Endothelial cell of umbilical vein (primary cell): ENCODE results near the gene ABR. TPM values are rescaled to one million over a fixed set of nuclear protein-coding genes. Genes with fewer than 3 reads are reported as not detected.

Source experiments
- BruUV-seq: library from RNA; stranded (reverse); fragments of 400-500 nt; replicated peaks from 2 replicates; lab custom pipeline; 2021; lab: Mats Ljungman, UMichigan
- CTCF ChIA-PET: fragments of 300-600, 350-600 bp; sonication (Branson Sonifier 250); formaldehyde crosslinking; loops from one replicate; lab custom pipeline; 2021; ENCODE audit warnings: antibody characterized with exemption, inconsistent platforms; lab: Charles Lee
- POLR2A ChIA-PET: fragments of 300-600, 350-600 bp; sonication (Branson Sonifier 250); formaldehyde crosslinking; loops from one replicate; lab custom pipeline; 2021; ENCODE audit warnings: antibody characterized with exemption, inconsistent platforms; lab: Charles Lee
- DNase-seq: peaks from one replicate; pipeline ENCODE4 v3.0.0-alpha.2; 2011; ENCODE audit warnings: low read depth, low spot score
- FAIRE-seq: peaks from 2 replicates; lab custom pipeline; 2011; peaks lifted over from hg19 to GRCh38; lab: Jason Lieb, UNC
- H2AFZ ChIP-seq: 2 replicates; pipeline ENCODE4 v1.6.0; 2012; ENCODE audit warnings: low read depth, low read length, control low read depth, inconsistent platforms
- H3K27ac ChIP-seq: 2 replicates; pipeline ENCODE4 v1.5.1; 2011; ENCODE audit warnings: low read depth, mild to moderate bottlenecking, control low read depth, low read length, moderate library complexity; ENCODE audit not compliant: insufficient read depth
- H3K27me3 ChIP-seq, 2 experiments: 2 replicates each; pipeline versions ENCODE4 v1.6.0 to v1.6.1; 2011; ENCODE audit warnings: low read length in 2 of 2, mixed read lengths in 1 of 2; ENCODE audit not compliant: control insufficient read depth in 2 of 2, insufficient read depth in 2 of 2
- H3K36me3 ChIP-seq, 2 experiments: 2 replicates in 1 of 2; 3 replicates in 1 of 2; pipeline ENCODE4 v1.5.1; 2011; ENCODE audit warnings: low read length in 2 of 2, mild to moderate bottlenecking in 1 of 2, moderate library complexity in 1 of 2; ENCODE audit not compliant: control insufficient read depth in 2 of 2, insufficient read depth in 2 of 2; ENCODE audit errors: extremely low read depth in 1 of 2
- H3K4me1 ChIP-seq: 3 replicates; pipeline ENCODE4 v1.5.1; 2011; ENCODE audit warnings: mild to moderate bottlenecking, low read length; ENCODE audit not compliant: control insufficient read depth, insufficient read depth; ENCODE audit errors: extremely low read depth
- H3K4me2 ChIP-seq: 2 replicates; pipeline ENCODE4 v1.6.1; 2011; ENCODE audit warnings: low read length, control low read depth, mixed read lengths; ENCODE audit not compliant: insufficient read depth
- H3K4me3 ChIP-seq, 3 experiments: fragments of 200-600 bp in 1 of 3; sonication (generic), shearing (Covaris generic) in 1 of 3; replicated peaks in 1 of 3; 2 replicates each; pipeline ENCODE4 v1.5.1; 2011 to 2016; ENCODE audit warnings: control low read depth in 3 of 3, low read length in 3 of 3, mild to moderate bottlenecking in 2 of 3, inconsistent platforms in 1 of 3, low read depth in 1 of 3, moderate library complexity in 1 of 3; ENCODE audit not compliant: insufficient read depth in 1 of 3
- H3K79me2 ChIP-seq: 2 replicates; pipeline ENCODE4 v1.6.0; 2012; ENCODE audit warnings: low read length, inconsistent platforms; ENCODE audit not compliant: control insufficient read depth, insufficient read depth
- H3K9ac ChIP-seq: replicated peaks from 2 replicates; pipeline ENCODE3; 2011; ENCODE audit warnings: low read length, control low read depth; ENCODE audit not compliant: insufficient read depth; ENCODE audit errors: extremely low read depth
- H3K9me1 ChIP-seq: replicated peaks from 3 replicates; pipeline ENCODE4 v1.6.0; 2011; ENCODE audit warnings: mild to moderate bottlenecking, low read length; ENCODE audit not compliant: control insufficient read depth, insufficient read depth; ENCODE audit errors: extremely low read depth
- H3K9me3 ChIP-seq: replicated peaks from 2 replicates; pipeline ENCODE4 v1.5.1; 2012; ENCODE audit warnings: low read length, inconsistent platforms; ENCODE audit not compliant: control insufficient read depth, insufficient read depth
- H4K20me1 ChIP-seq: replicated peaks from 2 replicates; pipeline ENCODE3; 2011; ENCODE audit warnings: mild to moderate bottlenecking, low read length; ENCODE audit not compliant: control insufficient read depth, insufficient read depth; ENCODE audit errors: extremely low read depth
- CTCF ChIP-seq, 2 donors: IDR thresholded peaks; 1 replicate in 1 of 2; 2 replicates in 1 of 2; pipeline ENCODE4 v1.5.1; 2011; ENCODE audit warnings: low read length in 2 of 2, mild to moderate bottlenecking in 2 of 2, moderate library complexity in 2 of 2, control low read depth in 1 of 2, inconsistent platforms in 1 of 2, low read depth in 1 of 2; ENCODE audit not compliant: insufficient read depth in 1 of 2; ENCODE audit errors: extremely low read depth in 1 of 2
- EZH2 ChIP-seq: IDR thresholded peaks from 2 replicates; pipeline ENCODE4 v1.6.1; 2012; ENCODE audit warnings: borderline replicate concordance, low read depth, mild to moderate bottlenecking, moderate library complexity, low read length, inconsistent platforms; ENCODE audit not compliant: severe bottlenecking
- FOS ChIP-seq: IDR thresholded peaks from 2 replicates; pipeline ENCODE4 v1.6.1; 2011; ENCODE audit warnings: mild to moderate bottlenecking, low read length, moderate library complexity, borderline replicate concordance; ENCODE audit not compliant: insufficient read depth
- GATA2 ChIP-seq: IDR thresholded peaks from 2 replicates; pipeline ENCODE4 v1.7.0; 2011; ENCODE audit warnings: low read depth, mild to moderate bottlenecking, moderate library complexity, mixed read lengths, low read length; ENCODE audit not compliant: insufficient read length, insufficient read depth
- JUN ChIP-seq: IDR thresholded peaks from 2 replicates; pipeline ENCODE4 v1.6.1; 2011; ENCODE audit warnings: borderline replicate concordance, low read depth; ENCODE audit not compliant: insufficient read length, insufficient read depth
- MAX ChIP-seq: IDR thresholded peaks from 2 replicates; pipeline ENCODE4 v1.6.1; 2011; ENCODE audit not compliant: insufficient read depth, insufficient read length
- MYC ChIP-seq: IDR thresholded peaks from one replicate; pipeline ENCODE4 v1.6.1; 2011; ENCODE audit warnings: mild to moderate bottlenecking, low read depth, low read length
- POLR2A ChIP-seq: IDR thresholded peaks from 2 replicates; pipeline ENCODE4 v1.6.1; 2012; ENCODE audit warnings: low read depth, mild to moderate bottlenecking, control low read depth, low read length
- POLR2AphosphoS5 ChIP-seq: IDR thresholded peaks from 2 replicates; pipeline ENCODE4 v1.6.1; 2012; ENCODE audit warnings: low read depth, mild to moderate bottlenecking, control low read depth, low read length, moderate library complexity; ENCODE audit not compliant: insufficient read depth
- dilution Hi-C: fragments of 300-500 bp; cut with MboI; formaldehyde crosslinking; loops from one replicate; pipeline ENCODE4 v1.15.0; 2019; ENCODE audit warnings: low sequenced_read_pairs; ENCODE audit not compliant: extremely low pct_ligation_motif_present
- intact Hi-C: fragments of 100-400 bp; cut with micrococcal nuclease; formaldehyde crosslinking; loops from one replicate; pipeline ENCODE4 v1.10.0; 2022
- polyA plus RNA-seq, 4 experiments: library from polyadenylated mRNA; depleted of rRNA in 3 of 4; stranded (reverse) in 3 of 4; unstranded in 1 of 4; fragments of >200 nt; gene quantifications; 2 replicates each; pipeline versions ENCODE4 v1.2.1 to v1.2.3, GENCODE V29; 2011 to 2012; ENCODE audit warnings: missing spikeins in 1 of 4
- total RNA-seq: library from RNA; stranded (reverse); gene quantifications from 2 replicates; pipeline ENCODE4 v1.2.3, GENCODE V29; 2021

The ABR gene
- total and polyA plus RNA-seq, 2 donors (not counting 3 experiments of a cell fraction or from before 2014, with no cell fraction given) = 83.5 to 96.8 TPM

DNA sequence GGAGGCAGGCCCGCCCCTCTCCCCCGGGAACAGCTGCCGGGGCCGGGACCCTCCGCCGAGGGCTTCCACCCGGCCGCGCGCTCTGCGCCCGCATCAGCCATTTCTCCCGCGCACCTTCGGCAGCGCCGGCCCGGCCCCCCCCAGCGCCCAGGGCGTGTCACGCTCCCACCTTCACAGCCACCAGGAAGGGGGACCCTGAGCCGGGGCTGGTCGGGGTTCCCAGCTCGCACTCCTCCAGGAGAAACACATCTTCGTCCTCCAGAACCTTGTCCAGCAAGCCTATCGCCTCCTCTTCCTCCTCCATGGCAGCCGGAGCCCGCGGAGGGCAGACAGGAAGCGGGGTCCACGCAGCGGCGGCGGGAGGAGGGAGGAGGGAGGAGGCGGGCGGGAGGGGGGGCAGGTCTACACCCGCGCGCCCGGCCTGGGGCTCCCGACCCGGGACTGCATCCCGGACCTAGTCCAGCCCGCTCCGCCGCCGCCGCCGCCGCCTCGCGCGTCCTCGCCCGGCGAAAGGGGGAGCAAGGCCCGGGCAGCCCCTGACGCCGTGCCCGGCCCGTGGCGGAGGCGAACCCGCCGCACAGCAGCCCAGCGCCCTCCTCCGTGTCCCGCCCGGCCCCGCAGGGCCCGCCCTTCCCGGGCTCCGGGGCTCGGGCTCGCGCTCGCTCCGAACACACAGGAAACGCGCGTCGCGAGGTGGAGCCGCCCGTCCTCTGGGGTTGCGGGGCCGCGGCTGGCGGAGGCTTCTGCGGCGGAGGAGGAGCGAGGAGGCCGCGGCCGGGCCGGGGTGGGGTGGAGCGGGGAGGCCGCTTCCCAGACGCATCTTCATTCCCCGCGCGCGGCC lies 70.8 kb downstream of the ABR start:
- DNase-seq (peak; percentile 42), FAIRE-seq (peak; percentile 46)
- intact Hi-C loops (no loop called here), dilution Hi-C loops (no loop called here)
- Histone ChIP-seq H3K9me3 (no peaks in the 10 kb centered on the region), H3K9ac (peak overlapping the region; percentile 73), H2AFZ (peak overlapping the region; percentile 80), H3K27ac (peak overlapping the region; percentile 49), H3K27me3 (no peaks in the 10 kb centered on the region), H3K36me3 (peaks cover 0 to 2% of the 10 kb centered on the region in 2 experiments), H3K4me3 (peak overlapping the region; percentile 64 to 75 (median 72)), H4K20me1 (no peaks in the 10 kb centered on the region), H3K9me1 (no peaks in the 10 kb centered on the region), H3K4me1 (peaks cover 35% of the 10 kb centered on the region), H3K4me2 (peak overlapping the region; percentile 56), H3K79me2 (peaks cover 14% of the 10 kb centered on the region)
- no TSS peak for BruUV-seq
- ChIA-PET CTCF (interaction anchor here (0.7 to 1.9 kb wide), 6 partner anchors 11 to 50 kb away, joined by 3 to 13 read pairs (median 4); no protein-coding TSS in a partner anchor), POLR2A (no interaction called here)
- TF ChIP-seq POLR2A = no peak
- TF ChIP-seq MYC = no peak
- TF ChIP-seq GATA2 = no peak
- TF ChIP-seq CTCF (IDR thresholded peaks at IDR 0.05; ENCODE audit: extremely low read depth in 1 of 2, insufficient read depth in 1 of 2, low read depth in 1 of 2, low read length in 2 of 2) = no peak
- no peak for TF ChIP-seq POLR2AphosphoS5
- TF ChIP-seq EZH2 = no peak
- no peak for TF ChIP-seq FOS
- no peak for TF ChIP-seq JUN
- no peak for TF ChIP-seq MAX
